ENCODE data around the gene CCDC12.

- TF ChIP-seq CTCF (IDR thresholded peaks at IDR 0.05) (peak in 3 of 4 experiments; percentile 80 to 92 (median 89)), POLR2AphosphoS5 (IDR thresholded peaks at IDR 0.05) (no peak), EP300 (IDR thresholded peaks at IDR 0.05) (no peak), POLR2A (IDR thresholded peaks at IDR 0.05) (no peak)
Measured at GRCh38 chr3:46998121-46998851, 21.7 kb upstream of the CCDC12 start.

Measured in gastroesophageal sphincter (tissue), 3 donors.